Esophagus squamous epithelium (tissue), 4 donors: ENCODE data around the gene CMTM6.

Experiments
- CTCF ChIP-seq, 6 experiments: fragments of 450-650 bp in 4 of 6; fragments of 200-600 bp in 2 of 6; sonication (generic) in 2 of 6; IDR thresholded peaks; one replicate each; pipeline ENCODE4 v1.5.1; 2016 to 2019; ENCODE audit warnings: antibody characterized with exemption in 6 of 6, mild to moderate bottlenecking in 4 of 6, moderate library complexity in 4 of 6
- POLR2A ChIP-seq, 4 donors: fragments of 450-650 bp; IDR thresholded peaks; one replicate each; pipeline ENCODE4 v1.6.1; 2017; ENCODE audit warnings: antibody characterized with exemption in 4 of 4, mild to moderate bottlenecking in 4 of 4, moderate library complexity in 3 of 4

- TF ChIP-seq CTCF (IDR thresholded peaks at IDR 0.05) (no peak), POLR2A (IDR thresholded peaks at IDR 0.05) (no peak)
Observed at GRCh38 chr3:32452009-32452408, 50.6 kb downstream of the CMTM6 start.
